Gastroesophageal sphincter (tissue), 4 donors: ENCODE results near the gene KIF16B. TPM values are rescaled to one million over a fixed set of nuclear protein-coding genes. Genes with fewer than 3 reads are reported as not detected.

Experiments used
- ATAC-seq: fragments of 150-250 bp; one replicate; pipeline ENCODE4 v1.9.1; 2016; ENCODE audit warnings: mild to moderate bottlenecking, moderate library complexity
- H3K27ac ChIP-seq, 4 donors: fragments of 200-600 bp; sonication (generic) in 3 of 4; 1 replicate in 3 of 4; 2 replicates in 1 of 4; pipeline ENCODE4 v1.5.1; 2016 to 2019
- H3K27me3 ChIP-seq: fragments of 200-600 bp; sonication (generic); one replicate; pipeline ENCODE4 v1.5.1; 2019
- H3K36me3 ChIP-seq, 2 donors: fragments of 200-600 bp; sonication (generic); one replicate each; pipeline ENCODE4 v1.5.1; 2019; ENCODE audit warnings: control low read depth in 1 of 2
- H3K4me1 ChIP-seq, 3 donors: fragments of 200-600 bp; sonication (generic); 1 replicate in 2 of 3; 2 replicates in 1 of 3; pipeline ENCODE4 v1.5.1; 2016 to 2019; ENCODE audit warnings: control low read depth in 2 of 3
- H3K4me3 ChIP-seq, 2 donors: fragments of 200-600 bp; sonication (generic); one replicate each; pipeline ENCODE4 v1.5.1; 2019; ENCODE audit warnings: mild to moderate bottlenecking in 1 of 2, moderate library complexity in 1 of 2
- H3K9me3 ChIP-seq, 3 donors: fragments of 200-600 bp; sonication (generic); one replicate each; pipeline ENCODE4 v1.5.1; 2017 to 2019; ENCODE audit warnings: control low read depth in 2 of 3
- CTCF ChIP-seq, 4 experiments: fragments of 200-600 bp in 2 of 4; fragments of 450-650 bp in 2 of 4; sonication (generic) in 1 of 4; IDR thresholded peaks; one replicate each; pipeline ENCODE4 v1.5.1; 2017 to 2019; ENCODE audit warnings: antibody characterized with exemption in 4 of 4, mild to moderate bottlenecking in 2 of 4, moderate library complexity in 2 of 4
- EP300 ChIP-seq: sonication (generic); formaldehyde crosslinking; IDR thresholded peaks from one replicate; pipeline ENCODE4 v1.6.1; 2017; ENCODE audit warnings: antibody characterized with exemption, mild to moderate bottlenecking
- POLR2A ChIP-seq, 2 donors: fragments of 450-650 bp; IDR thresholded peaks; one replicate each; pipeline ENCODE4 v1.6.1; 2017; ENCODE audit warnings: antibody characterized with exemption in 2 of 2, mild to moderate bottlenecking in 2 of 2, moderate library complexity in 1 of 2
- POLR2AphosphoS5 ChIP-seq: sonication (generic); formaldehyde crosslinking; IDR thresholded peaks from one replicate; pipeline ENCODE4 v1.6.1; 2017; ENCODE audit warnings: antibody characterized with exemption
- WGBS, 2 donors: methylation state at CpG; one replicate each; pipeline ENCODE4 v1.1.5; 2018; ENCODE audit warnings: low coverage in 1 of 2; 5-methylcytosine and 5-hydroxymethylcytosine counted together
- total RNA-seq, 4 donors: library from RNA; depleted of rRNA; stranded (reverse); fragments of >200 nt; gene quantifications; one replicate each; pipeline ENCODE4 v1.1.0, GENCODE V29; 2016

The KIF16B gene
- total RNA-seq, 4 donors from 2014 or later: 15.9 to 26.6 (median 22.2) TPM

GRCh38 chr20:16363506-16364319, 209.5 kb downstream of the KIF16B start:
- Histone ChIP-seq H3K9me3 (no peaks in the 10 kb centered on the region), H3K27ac (no peak overlapping the region), H3K4me3 (no peak overlapping the region), H3K36me3 (peaks cover 0 to 40% of the 10 kb centered on the region in 2 donors), H3K27me3 (no peaks in the 10 kb centered on the region), H3K4me1 (peaks cover 0 to 7% (median 0%) of the 10 kb centered on the region in 3 donors)
- TF ChIP-seq POLR2AphosphoS5 (no peak), CTCF (IDR thresholded peaks at IDR 0.05) (no peak), EP300 (no peak), POLR2A (IDR thresholded peaks at IDR 0.05) (no peak)
- 41 to 81% methylated on average over 4 of the region's 5 CpGs for WGBS, 2 donors
- no peak for ATAC-seq

- 100% methylated on average over 1 of the region's 1 CpG for WGBS, 2 donors
- H3K9me3 ChIP-seq: no peaks in the 10 kb centered on the region
- TF ChIP-seq CTCF (IDR thresholded peaks at IDR 0.05) (no peak), EP300 (no peak), POLR2AphosphoS5 (no peak), POLR2A (IDR thresholded peaks at IDR 0.05) (no peak)
- H3K36me3 ChIP-seq: peaks cover 0 to 29% of the 10 kb centered on the region in 2 donors
- no peaks in the 10 kb centered on the region for H3K4me1 ChIP-seq
- no peaks in the 10 kb centered on the region for H3K27me3 ChIP-seq
- ATAC-seq: no peak
- no peak overlapping the region for H3K27ac ChIP-seq
- H3K4me3 ChIP-seq: no peak overlapping the region
Observed at GRCh38 chr20:16362642-16363041, 210.6 kb downstream of the KIF16B start.

- Histone ChIP-seq H3K9me3 (no peaks in the 10 kb centered on the region), H3K4me3 (no peak overlapping the region), H3K4me1 (no peaks in the 10 kb centered on the region), H3K36me3 (peaks cover 0 to 15% of the 10 kb centered on the region in 2 donors), H3K27me3 (no peaks in the 10 kb centered on the region), H3K27ac (no peak overlapping the region)
- 82 to 84% methylated on average over 5 of the region's 5 CpGs for WGBS, 2 donors
- ATAC-seq: no peak
- TF ChIP-seq CTCF (IDR thresholded peaks at IDR 0.05) (no peak), POLR2AphosphoS5 (no peak), POLR2A (IDR thresholded peaks at IDR 0.05) (no peak), EP300 (no peak)
Observed at GRCh38 chr20:16360668-16361067, 212.6 kb downstream of the KIF16B start.

DNA sequence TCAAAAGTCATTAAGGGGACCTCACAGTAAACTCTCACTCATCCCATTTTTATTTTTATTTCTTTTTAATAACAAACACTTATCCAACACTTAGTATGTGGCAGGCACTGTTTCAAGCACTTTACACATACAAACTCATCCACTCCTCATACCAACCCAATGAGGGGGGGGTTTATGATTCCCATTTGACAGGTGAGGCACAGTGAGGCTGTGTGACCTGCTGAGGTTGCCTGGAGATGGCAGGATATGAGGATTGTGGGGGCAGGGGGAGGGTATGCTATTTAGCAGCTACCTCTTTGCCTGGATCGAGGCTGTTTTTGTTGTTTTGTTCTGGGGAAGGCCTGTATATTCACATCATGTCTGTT, 219.8 kb downstream of the KIF16B start:
- no CpG with 5 or more reads among the region's 1 CpG for WGBS, 2 donors
- H3K4me3 ChIP-seq: no peak overlapping the region
- no peak overlapping the region for H3K27ac ChIP-seq

More for the DNA sequence above, 219.8 kb downstream of the KIF16B start:
- Histone ChIP-seq H3K9me3 (no peaks in the 10 kb centered on the region), H3K27me3 (no peaks in the 10 kb centered on the region), H3K4me1 (no peaks in the 10 kb centered on the region), H3K36me3 (peaks cover 0 to 25% of the 10 kb centered on the region in 2 donors)
- TF ChIP-seq CTCF (IDR thresholded peaks at IDR 0.05) (no peak), POLR2A (IDR thresholded peaks at IDR 0.05) (no peak), EP300 (no peak), POLR2AphosphoS5 (no peak)
- no peak for ATAC-seq
